ENCODE measurements around the gene CLDN34.

Gene CLDN34

GRCh38 chrX:10015723-10016518, 48.8 kb downstream of the CLDN34 start:
- no peak for DNase-seq (ENCODE audit: low read depth in 2 of 2)

- no peak for DNase-seq (ENCODE audit: low read depth in 2 of 2)
These were observed 49.5 kb downstream of the CLDN34 start for GRCh38 chrX:10016519-10017132.

GRCh38 chrX:10017872-10018271, 50.7 kb downstream of the CLDN34 start:
- DNase-seq (ENCODE audit: low read depth in 2 of 2) = no peak
